Measurements from ENCODE around the gene CMSS1.

Gene CMSS1

DNA sequence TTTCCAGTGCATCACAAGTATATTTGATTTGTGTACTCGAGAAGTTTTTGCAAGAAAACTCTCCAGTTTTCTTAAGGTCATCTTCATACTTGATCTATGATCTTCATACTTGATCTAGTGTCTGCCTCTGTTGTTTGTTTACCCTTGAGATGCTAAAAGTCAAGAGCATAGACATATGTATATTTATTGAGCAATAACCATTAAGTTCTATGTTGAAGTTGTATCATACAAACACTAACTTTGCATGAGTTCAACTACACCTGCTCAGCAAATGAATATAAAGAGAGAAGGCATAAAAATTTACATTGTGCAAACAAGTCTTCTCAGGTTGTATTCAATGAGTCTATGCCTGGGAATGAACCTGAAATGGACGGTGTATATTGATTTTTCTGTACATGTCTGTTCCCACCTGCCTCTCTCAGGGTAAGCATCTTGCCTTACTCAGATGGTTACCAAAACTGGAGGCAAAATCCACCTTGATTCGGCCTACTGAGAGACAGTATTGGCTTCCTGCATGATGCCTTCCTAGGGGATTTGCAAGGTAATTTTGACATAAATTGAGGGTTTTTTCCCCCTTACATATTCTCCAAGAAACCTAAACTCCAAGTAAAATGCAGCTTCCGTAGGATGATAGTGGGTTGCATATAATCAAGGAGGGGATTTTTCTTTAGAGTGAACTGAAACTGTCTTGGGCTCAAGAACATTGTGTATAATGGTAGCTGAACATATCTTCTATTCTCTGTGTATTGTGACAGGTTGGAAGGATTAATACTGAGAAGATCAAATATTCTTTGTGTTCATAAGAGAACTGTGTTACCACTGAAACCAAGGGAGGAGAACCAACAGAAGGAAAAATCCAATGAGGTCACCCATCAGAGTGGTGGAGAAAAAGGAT lies 186.2 kb downstream of the CMSS1 start:
- no peak for DNase-seq

DNA sequence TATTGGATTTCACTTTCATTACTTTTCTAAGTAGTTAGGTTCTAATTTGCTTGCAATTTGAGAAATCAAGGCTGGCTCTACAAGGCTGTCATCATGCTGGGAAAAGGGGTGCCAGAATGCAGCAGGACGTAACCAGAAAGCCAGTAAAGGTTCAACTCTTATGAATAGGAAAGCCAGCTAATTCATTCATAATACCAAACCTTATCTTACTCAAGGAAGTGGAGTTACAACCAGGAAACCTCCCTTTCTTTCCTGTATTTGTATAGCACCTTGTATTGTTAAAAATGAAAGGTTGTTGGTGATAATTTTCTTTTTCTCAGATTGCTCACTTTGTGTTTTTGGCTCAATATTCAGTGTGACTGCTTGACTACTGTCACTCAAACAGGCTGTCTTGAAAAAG lies 187.3 kb downstream of the CMSS1 start:
- DNase-seq, result no peak

DNA sequence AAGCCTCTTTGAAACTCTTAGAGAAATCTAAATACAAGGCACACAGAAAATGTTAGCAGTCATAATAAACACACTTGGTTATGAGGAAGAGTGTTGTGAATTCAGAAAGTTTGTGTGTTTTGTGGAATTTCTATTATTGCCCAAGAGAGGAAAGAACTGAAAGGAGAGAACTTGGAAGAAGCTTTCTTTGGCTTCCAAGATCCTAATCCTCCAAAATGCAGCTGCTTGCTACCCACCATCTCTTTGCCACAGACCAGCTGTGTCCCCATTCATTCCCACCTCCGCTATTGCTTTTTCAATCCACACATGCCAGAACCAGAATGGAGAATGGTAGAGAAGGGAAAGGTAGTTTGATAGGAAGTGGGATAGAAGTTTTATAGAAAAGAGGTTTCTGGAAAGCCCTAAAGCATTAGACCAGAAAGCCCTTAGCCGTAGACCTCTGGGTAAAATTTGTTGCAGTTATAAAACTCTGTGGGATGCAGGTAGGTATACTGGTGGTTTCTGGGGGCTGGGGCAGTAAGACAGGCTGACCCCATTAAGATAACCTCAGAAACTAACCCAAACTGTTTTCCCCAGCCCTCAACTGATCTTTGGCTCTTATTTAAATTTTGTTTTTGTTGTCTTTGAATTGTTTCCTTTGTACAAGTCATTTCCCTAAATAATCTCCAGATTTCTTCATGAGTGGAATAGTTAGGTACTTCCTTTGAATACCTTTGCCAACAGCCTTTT lies 188.2 kb downstream of the CMSS1 start:
- no peak for DNase-seq

GRCh38 chr3:100006570-100007271 lies 189.1 kb downstream of the CMSS1 start:
- DNase-seq, result no peak

- no peak for DNase-seq
Observed at GRCh38 chr3:100007313-100007712, 189.7 kb downstream of the CMSS1 start.

GRCh38 chr3:100008081-100008698 lies 190.5 kb downstream of the CMSS1 start:
- no peak for DNase-seq

DNA sequence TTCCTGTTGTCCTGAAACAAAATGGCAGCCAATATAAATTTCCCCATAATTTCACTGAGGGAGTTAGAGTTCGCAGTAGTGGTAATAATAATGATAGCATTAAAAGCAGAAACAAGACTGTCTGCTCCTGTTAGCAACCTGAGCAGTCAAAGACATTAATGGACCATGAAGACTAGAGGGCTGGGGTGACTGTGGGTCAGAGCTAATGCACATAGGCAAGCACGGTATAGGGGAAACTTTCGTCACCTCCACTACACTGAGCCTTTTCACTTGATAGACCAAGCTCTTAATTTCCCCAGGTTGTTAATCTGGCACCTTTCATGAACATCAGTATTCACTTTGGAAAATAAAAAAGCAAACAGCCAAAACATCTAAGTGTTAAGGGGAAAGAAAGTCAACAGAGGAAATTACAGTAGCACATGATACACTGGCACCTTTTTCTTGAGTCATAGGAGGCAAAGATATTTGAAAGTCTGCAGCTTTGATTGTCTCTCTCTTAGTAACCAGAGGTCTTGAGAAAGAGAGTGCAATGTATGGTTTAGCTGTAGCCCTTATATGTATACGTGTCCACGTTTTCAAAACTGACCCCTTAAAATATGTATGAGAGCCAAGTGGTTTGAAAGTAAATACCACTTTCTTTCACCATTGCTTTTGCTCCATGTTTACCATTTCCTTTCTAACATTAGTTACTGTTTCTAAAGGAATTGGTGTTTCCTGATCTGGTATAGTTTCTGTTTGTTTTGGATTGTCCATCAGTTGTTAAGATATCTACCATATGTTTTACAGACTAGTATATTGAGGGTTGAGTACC lies 191.8 kb downstream of the CMSS1 start:
- no peak for DNase-seq

DNA sequence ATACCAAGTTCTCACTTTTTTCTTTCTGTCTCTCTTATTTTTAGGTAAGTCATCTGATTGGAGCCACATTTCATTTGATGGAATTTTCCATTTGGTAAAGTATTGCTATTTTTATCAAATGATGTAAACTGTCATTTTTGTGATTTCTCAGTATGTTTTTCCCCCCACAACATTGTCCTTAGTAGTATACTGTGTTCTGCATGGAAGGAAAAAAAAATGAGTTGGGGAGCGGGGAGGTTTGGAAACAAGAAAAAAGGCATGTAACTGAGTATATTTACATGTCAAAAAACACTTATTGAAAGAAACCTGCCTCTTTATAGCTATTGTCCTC lies 192.4 kb downstream of the CMSS1 start:
- DNase-seq, result no peak

GRCh38 chr3:100018806-100019205 lies 201.1 kb downstream of the CMSS1 start:
- DNase-seq, result no peak

DNA sequence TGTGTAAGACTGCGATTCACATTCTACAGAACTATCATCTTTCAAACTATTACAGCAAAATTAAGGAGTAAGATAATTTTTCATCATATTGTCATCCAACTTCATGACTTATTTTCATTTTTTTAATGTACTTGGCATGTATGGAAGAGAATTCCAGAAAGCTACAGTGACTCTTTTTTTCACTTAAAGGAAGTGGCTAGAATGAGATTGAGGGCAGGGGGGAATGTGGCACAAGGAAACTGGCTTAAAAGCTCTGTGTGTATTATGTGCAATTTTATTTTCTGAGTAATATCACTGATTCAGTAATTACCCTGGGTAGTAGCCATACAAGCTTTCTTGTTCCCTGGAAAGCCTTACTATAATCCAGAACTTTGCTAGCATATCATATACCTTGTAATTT lies 202.1 kb downstream of the CMSS1 start:
- no peak for DNase-seq

DNA sequence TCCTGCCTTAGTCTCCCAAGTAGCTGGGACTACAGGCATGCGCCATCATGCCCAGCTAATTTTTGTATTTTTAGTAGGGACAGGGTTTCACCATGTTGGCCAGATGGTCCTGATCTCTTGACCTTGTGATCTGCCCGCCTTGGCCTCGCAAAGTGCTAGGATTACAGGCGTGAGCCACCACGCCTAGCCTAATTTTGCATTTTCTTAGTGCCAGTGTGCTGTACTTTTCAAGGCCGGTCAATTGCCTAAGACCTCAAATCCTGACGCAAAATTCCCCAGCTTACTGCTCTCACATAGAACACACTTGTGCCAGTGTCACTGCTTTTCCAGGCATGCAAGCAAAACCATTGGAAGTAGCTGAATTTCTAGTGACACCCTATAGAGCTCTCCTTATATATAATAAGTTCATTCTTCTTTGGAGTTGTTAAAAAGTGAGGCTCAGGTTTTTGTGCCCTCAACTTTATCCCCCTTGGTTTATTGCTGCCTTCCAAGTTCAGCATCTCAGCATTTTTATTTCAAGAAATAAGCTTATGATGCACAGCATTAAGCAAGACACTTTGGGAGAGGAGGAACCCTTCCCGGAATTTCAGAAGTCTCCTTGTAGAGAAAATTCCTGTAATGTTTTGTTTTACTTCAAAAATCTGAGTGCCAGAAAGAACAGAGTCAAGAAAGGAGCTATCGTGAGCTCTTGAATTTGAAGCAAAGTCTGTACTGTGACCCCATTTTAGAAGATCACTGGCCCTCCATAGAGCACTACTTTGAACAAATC lies 203.4 kb downstream of the CMSS1 start:
- DNase-seq, result no peak

- DNase-seq, result no peak
Observed at GRCh38 chr3:100022506-100022905, 204.8 kb downstream of the CMSS1 start.

GRCh38 chr3:100023150-100023549 lies 205.5 kb downstream of the CMSS1 start:
- DNase-seq, result no peak

GRCh38 chr3:100023595-100023994 lies 205.9 kb downstream of the CMSS1 start:
- no peak for DNase-seq

DNA sequence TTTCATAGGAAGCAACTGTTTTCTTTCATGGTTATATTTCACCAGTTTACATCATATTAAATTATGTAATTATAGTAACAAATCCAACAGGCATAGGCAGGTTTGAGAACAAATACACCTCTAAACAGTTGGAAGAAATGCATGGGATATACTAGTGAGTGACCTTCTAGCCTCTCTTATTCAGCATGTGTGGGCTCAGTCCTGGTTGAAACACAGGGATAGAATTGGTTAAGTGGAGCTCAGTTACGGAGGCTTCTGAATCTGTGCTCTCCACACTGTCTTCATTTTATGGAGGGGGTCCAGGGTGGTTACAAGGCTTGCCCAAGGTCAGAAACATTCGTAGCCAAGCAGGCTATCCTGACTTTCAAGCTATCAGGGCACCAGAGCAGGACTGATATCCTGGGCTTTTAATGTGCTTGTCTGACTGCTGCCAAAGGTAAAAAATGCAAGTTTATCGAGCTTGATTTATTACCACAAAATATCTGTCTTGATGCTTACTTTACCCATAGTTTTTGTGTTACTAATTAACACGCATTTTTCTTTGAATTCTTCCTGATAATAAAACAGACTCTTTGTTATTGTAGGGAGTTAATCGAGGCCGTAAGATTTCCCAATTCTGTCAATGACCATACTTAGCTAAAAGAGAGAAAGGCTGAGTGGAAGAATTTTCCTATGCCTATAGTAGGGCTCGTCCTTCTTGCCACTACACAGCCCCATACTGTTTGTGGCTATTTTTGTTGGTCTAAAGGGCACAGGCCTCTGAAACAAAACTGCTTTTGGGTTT lies 207.1 kb downstream of the CMSS1 start:
- DNase-seq, result no peak

- DNase-seq, result no peak
Observed at GRCh38 chr3:100027321-100027720, 209.7 kb downstream of the CMSS1 start.

- no peak for DNase-seq
Observed at GRCh38 chr3:100029052-100029451, 211.4 kb downstream of the CMSS1 start.

DNA sequence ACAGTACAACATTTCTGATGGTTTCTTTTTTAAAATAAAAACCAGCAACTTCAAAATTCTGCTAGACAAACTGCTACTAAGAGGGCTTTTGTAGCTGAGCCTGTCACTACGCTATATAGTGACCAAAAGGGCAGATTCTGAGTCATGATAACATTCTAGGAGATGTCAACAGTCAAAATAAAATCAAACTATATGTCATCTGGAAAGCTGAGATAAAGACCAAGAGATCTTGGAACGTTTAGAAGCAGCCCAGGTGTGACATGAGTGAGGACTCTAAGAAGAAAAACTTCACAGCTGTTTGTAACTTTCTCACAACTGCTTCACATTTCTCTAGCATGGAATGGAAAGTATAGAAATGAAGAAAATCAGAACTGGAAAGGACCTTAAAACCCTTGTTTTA lies 212.0 kb downstream of the CMSS1 start:
- no peak for DNase-seq

GRCh38 chr3:100030346-100030745 lies 212.7 kb downstream of the CMSS1 start:
- no peak for DNase-seq

GRCh38 chr3:100030914-100031425 lies 213.3 kb downstream of the CMSS1 start:
- no peak for DNase-seq

GRCh38 chr3:100032243-100032642 lies 214.6 kb downstream of the CMSS1 start:
- DNase-seq, result no peak

All from CD4-positive, alpha-beta T cell treated with Interleukin-17A for 4 hours (primary cell).